Nucleus accumbens (tissue), 56 donors: Measurements from ENCODE around the gene TDRD15.
"Not testable (repeated sequence)": the region's sequence is repeated elsewhere in the genome, so short reads cannot be mapped to it uniquely, and the experiment has no call there.

ENCODE experiments used
- DNase-seq, 56 donors: peaks; one replicate each; lab custom pipeline; 2025; lab: John Stamatoyannopoulos, UW

TDRD15 gene

GRCh38 chr2:21123473-21124393 is at the start of gene TDRD15:
Gene TDRD15, plus strand, starts transcription at chr2:21123968. Its CDS starts 13,500 bp downstream, at chr2:21137468.
- no peak for DNase-seq

GRCh38 chr2:21078296-21078695 is 45.5 kb upstream of the TDRD15 start:
- DNase-seq = no peak

- no peak for DNase-seq
These were observed 40.3 kb upstream of the TDRD15 start for GRCh38 chr2:21083482-21083881.

GRCh38 chr2:21084401-21084800 is 39.4 kb upstream of the TDRD15 start:
- DNase-seq = no peak

- DNase-seq = no peak
These were observed 31.4 kb upstream of the TDRD15 start for GRCh38 chr2:21092308-21092869.

- no peak for DNase-seq
These were observed 28.6 kb upstream of the TDRD15 start for GRCh38 chr2:21095178-21095577.

GRCh38 chr2:21095714-21096113 is 28.1 kb upstream of the TDRD15 start:
- DNase-seq = no peak

GRCh38 chr2:21096458-21096857 is 27.3 kb upstream of the TDRD15 start:
- DNase-seq = no peak

GRCh38 chr2:21097331-21097730 is 26.4 kb upstream of the TDRD15 start:
- no peak for DNase-seq

- DNase-seq = no peak
These were observed 25.5 kb upstream of the TDRD15 start for GRCh38 chr2:21098294-21098693.

GRCh38 chr2:21099281-21099907 is 24.4 kb upstream of the TDRD15 start:
- DNase-seq = no peak

- not testable (repeated sequence) for DNase-seq
These were observed 22.1 kb upstream of the TDRD15 start for GRCh38 chr2:21101514-21102155.

GRCh38 chr2:21102356-21102755 is 21.4 kb upstream of the TDRD15 start:
- DNase-seq = no peak

GRCh38 chr2:21103274-21103891 is 20.4 kb upstream of the TDRD15 start:
- no peak for DNase-seq

- no peak for DNase-seq
These were observed 19.6 kb upstream of the TDRD15 start for GRCh38 chr2:21104030-21104660.

- DNase-seq = no peak
These were observed 12.8 kb upstream of the TDRD15 start for GRCh38 chr2:21111012-21111411.

- DNase-seq = no peak
These were observed 6.1 kb upstream of the TDRD15 start for GRCh38 chr2:21117688-21118087.

GRCh38 chr2:21118302-21118920 is 5.4 kb upstream of the TDRD15 start:
- peak in 20 of 56 donors; percentile 0 to 51 (median 6) for DNase-seq

- DNase-seq = no peak
These were observed 8.1 kb downstream of the TDRD15 start for GRCh38 chr2:21131861-21132260.

- DNase-seq = no peak
These were observed 11.8 kb downstream of the TDRD15 start for GRCh38 chr2:21135585-21135984.
